Astrocyte (in vitro differentiated cells and primary cell): Measurements from ENCODE around the gene PLD4. TPM values are rescaled to one million over a fixed set of nuclear protein-coding genes. Genes with fewer than 3 reads are reported as not detected.

Source experiments
- DNase-seq: peaks from one replicate; pipeline ENCODE4 v3.0.0-alpha.2; 2010; ENCODE audit warnings: low read depth
- FAIRE-seq: peaks from 2 replicates; lab custom pipeline; 2011; peaks lifted over from hg19 to GRCh38; lab: Jason Lieb, UNC
- H2AFZ ChIP-seq: 2 replicates; pipeline ENCODE4 v1.6.0; 2012; ENCODE audit warnings: low read depth, low read length, inconsistent platforms
- H3K27ac ChIP-seq: 2 replicates; pipeline ENCODE4 v1.5.1; 2011; ENCODE audit warnings: low read depth, low read length, inconsistent platforms
- H3K27me3 ChIP-seq: 2 replicates; pipeline ENCODE4 v1.6.0; 2011; ENCODE audit warnings: low read length, inconsistent platforms; ENCODE audit not compliant: insufficient read depth
- H3K36me3 ChIP-seq: 2 replicates; pipeline ENCODE4 v1.5.1; 2011; ENCODE audit warnings: low read length, inconsistent platforms; ENCODE audit not compliant: insufficient read depth
- H3K4me1 ChIP-seq: 2 replicates; pipeline ENCODE4 v1.5.1; 2011; ENCODE audit warnings: low read length, inconsistent platforms; ENCODE audit not compliant: insufficient read depth
- H3K4me2 ChIP-seq: 2 replicates; pipeline ENCODE4 v1.6.0; 2012; ENCODE audit warnings: low read length, inconsistent platforms
- H3K4me3 ChIP-seq: 2 replicates; pipeline ENCODE4 v1.5.1; 2011; ENCODE audit warnings: low read depth, mild to moderate bottlenecking, low read length, inconsistent platforms; ENCODE audit not compliant: insufficient read depth
- H3K79me2 ChIP-seq: 2 replicates; pipeline ENCODE4 v1.6.0; 2012; ENCODE audit warnings: mild to moderate bottlenecking, low read length, inconsistent platforms; ENCODE audit not compliant: insufficient read depth
- H3K9ac ChIP-seq: 2 replicates; pipeline ENCODE4 v1.6.0; 2012; ENCODE audit warnings: mild to moderate bottlenecking, low read length, inconsistent platforms
- H3K9me3 ChIP-seq: 2 replicates; pipeline ENCODE4 v1.5.1; 2012; ENCODE audit warnings: low read depth, mild to moderate bottlenecking, low read length, inconsistent platforms; ENCODE audit not compliant: insufficient read depth
- H4K20me1 ChIP-seq: 2 replicates; pipeline ENCODE4 v1.6.0; 2012; ENCODE audit warnings: low read length, inconsistent platforms; ENCODE audit not compliant: insufficient read depth
- H3K27ac Mint-ChIP-seq: one replicate; pipeline ENCODE4 v1.8.0; 2021; ENCODE audit warnings: mild to moderate bottlenecking, mixed read lengths; ENCODE audit not compliant: unreplicated experiment
- H3K27me3 Mint-ChIP-seq: one replicate; pipeline ENCODE4 v1.8.0; 2021; ENCODE audit warnings: low read depth, mixed read lengths; ENCODE audit not compliant: unreplicated experiment
- H3K36me3 Mint-ChIP-seq: one replicate; pipeline ENCODE4 v1.8.0; 2021; ENCODE audit warnings: low read depth, mixed read lengths; ENCODE audit not compliant: unreplicated experiment
- H3K4me1 Mint-ChIP-seq: one replicate; pipeline ENCODE4 v1.8.0; 2021; ENCODE audit warnings: low read depth, mixed read lengths; ENCODE audit not compliant: unreplicated experiment
- H3K4me3 Mint-ChIP-seq: one replicate; pipeline ENCODE4 v1.8.0; 2021; ENCODE audit warnings: mild to moderate bottlenecking, moderate library complexity, mixed read lengths; ENCODE audit not compliant: unreplicated experiment
- H3K9me3 Mint-ChIP-seq: one replicate; pipeline ENCODE4 v1.8.0; 2021; ENCODE audit warnings: mild to moderate bottlenecking, mixed read lengths; ENCODE audit not compliant: unreplicated experiment
- CTCF ChIP-seq: IDR thresholded peaks from 2 replicates; pipeline ENCODE4 v1.5.1; 2011; ENCODE audit warnings: low read depth, mild to moderate bottlenecking, inconsistent platforms, low read length, moderate library complexity; ENCODE audit not compliant: insufficient read depth
- EZH2 ChIP-seq: IDR thresholded peaks from 2 replicates; pipeline ENCODE4 v1.6.1; 2012; ENCODE audit warnings: mild to moderate bottlenecking, low read length, inconsistent platforms; ENCODE audit not compliant: insufficient read depth
- total RNA-seq: library from RNA; stranded (reverse); gene quantifications from 2 replicates; pipeline ENCODE4 v1.2.1, GENCODE V29; 2021

PLD4 gene
- total RNA-seq, 1 donor from 2014 or later = 0.14 TPM

- Histone ChIP-seq H3K4me3 (no peak overlapping the region), H3K9me3 (no peaks in the 10 kb centered on the region), H2AFZ (no peak overlapping the region), H3K36me3 (no peaks in the 10 kb centered on the region), H3K9ac (no peak overlapping the region), H3K4me1 (no peaks in the 10 kb centered on the region), H4K20me1 (peaks cover 13% of the 10 kb centered on the region), H3K4me2 (no peak overlapping the region), H3K27ac (no peak overlapping the region), H3K27me3 (no peaks in the 10 kb centered on the region), H3K79me2 (no peaks in the 10 kb centered on the region)
- H3K27ac Mint-ChIP-seq = no peak overlapping the region
- DNase-seq (no peak), FAIRE-seq (no peak)
- H3K4me1 Mint-ChIP-seq = no peaks in the 10 kb centered on the region
- peaks cover 5% of the 10 kb centered on the region for H3K36me3 Mint-ChIP-seq
- H3K27me3 Mint-ChIP-seq = no peaks in the 10 kb centered on the region
- H3K4me3 Mint-ChIP-seq = no peak overlapping the region
- no peaks in the 10 kb centered on the region for H3K9me3 Mint-ChIP-seq
- TF ChIP-seq EZH2 (no peak), CTCF (no peak)
These were observed 32.8 kb upstream of the PLD4 start for GRCh38 chr14:104891664-104892530.

GRCh38 chr14:104892531-104893434 lies 31.9 kb upstream of the PLD4 start:
- H3K27ac Mint-ChIP-seq = no peak overlapping the region
- H3K9me3 ChIP-seq = no peaks in the 10 kb centered on the region
- no peaks in the 10 kb centered on the region for H3K9me3 Mint-ChIP-seq
- H3K27me3 Mint-ChIP-seq = no peaks in the 10 kb centered on the region
- H3K4me1 Mint-ChIP-seq = no peaks in the 10 kb centered on the region
- no peaks in the 10 kb centered on the region for H3K27me3 ChIP-seq
- H3K36me3 ChIP-seq = no peaks in the 10 kb centered on the region
- H4K20me1 ChIP-seq = peaks cover 13% of the 10 kb centered on the region
- H3K4me1 ChIP-seq = no peaks in the 10 kb centered on the region
- H3K79me2 ChIP-seq = no peaks in the 10 kb centered on the region
- DNase-seq (no peak), FAIRE-seq (no peak)
- H3K4me2 ChIP-seq = no peak overlapping the region
- no peak overlapping the region for H3K27ac ChIP-seq
- H3K9ac ChIP-seq = no peak overlapping the region
- H3K36me3 Mint-ChIP-seq = peaks cover 5% of the 10 kb centered on the region
- TF ChIP-seq EZH2 (no peak), CTCF (no peak)
- no peak overlapping the region for H2AFZ ChIP-seq
- H3K4me3 Mint-ChIP-seq = no peak overlapping the region
- no peak overlapping the region for H3K4me3 ChIP-seq
